Suppressor macrophage treated with lipopolysaccharide for 1 hour (primary cell): ENCODE data around the gene DHRS4.
"Not testable (repeated sequence)": the region's sequence is repeated elsewhere in the genome, so short reads cannot be mapped to it uniquely, and the experiment has no call there.

Experiments used
- DNase-seq, 3 donors: peaks; one replicate each; pipeline ENCODE4 v3.0.0-alpha.2; 2020 to 2022

The DHRS4 gene

DNA sequence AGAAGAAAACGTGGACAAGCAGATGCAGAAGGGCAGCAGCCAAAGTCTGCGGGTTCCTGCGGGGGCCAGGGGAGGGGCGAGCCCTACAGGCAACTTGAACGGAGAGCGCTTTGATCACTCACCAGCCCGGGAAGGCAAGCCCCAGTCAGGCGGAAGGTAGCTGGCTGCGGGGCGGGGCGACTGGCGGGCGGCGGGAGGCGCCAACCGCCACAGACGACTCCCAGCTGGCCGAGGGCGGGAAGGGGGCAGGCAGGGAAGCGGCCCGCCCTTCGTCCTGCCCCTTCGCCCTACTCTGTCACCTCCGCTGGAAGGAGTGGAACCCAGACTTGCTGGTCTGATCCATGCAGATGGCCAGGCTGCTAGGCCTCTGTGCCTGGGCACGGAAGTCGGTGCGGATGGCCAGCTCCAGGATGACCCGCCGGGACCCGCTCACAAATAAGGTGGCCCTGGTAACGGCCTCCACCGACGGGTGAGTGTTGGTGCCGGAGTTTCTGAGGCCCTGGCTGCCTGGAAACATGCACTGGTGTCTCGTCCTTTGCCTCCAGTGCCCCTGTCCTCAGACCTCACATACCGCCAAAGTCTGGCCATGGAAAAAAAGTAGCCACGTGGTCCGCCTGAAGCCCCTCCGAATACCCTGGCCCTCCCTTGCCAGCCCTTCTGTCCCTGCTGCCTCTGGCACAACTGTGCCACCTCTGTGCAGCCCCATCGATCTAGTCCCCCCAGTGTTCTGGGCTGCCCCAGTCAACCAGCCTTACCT, 35.2 kb downstream of the DHRS4 start, which contains the start of gene DHRS4L2:
Gene DHRS4L2, plus strand, starts transcription at position 323 of the 757 bp plus-strand sequence. Its CDS starts 19 bp downstream, at position 342.
- DNase-seq, result peak; percentile 90 to 96 (median 93)

GRCh38 chr14:23989734-23990445, 36.3 kb downstream of the DHRS4 start:
- not testable (repeated sequence) for DNase-seq

DNA sequence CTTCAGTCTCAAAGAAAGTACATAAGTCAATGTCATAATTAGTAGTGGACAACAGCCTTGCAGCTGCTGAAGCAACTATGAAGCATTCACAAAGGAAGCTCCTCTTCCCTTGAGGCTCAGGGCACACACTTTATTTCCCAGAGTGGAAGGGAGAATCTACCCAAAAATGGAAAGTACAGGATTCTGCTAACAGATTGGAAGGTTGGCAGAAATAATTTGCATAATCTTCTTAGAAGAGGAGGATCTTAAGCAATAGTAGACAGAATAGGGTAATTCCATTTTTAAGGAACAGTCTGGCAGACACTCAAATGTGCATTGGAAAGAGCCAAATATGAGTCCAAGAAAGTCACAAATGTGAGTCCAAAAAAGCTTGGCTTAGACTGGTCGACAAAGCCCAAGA, 37.4 kb downstream of the DHRS4 start:
- peak; percentile 74 to 92 (median 86) for DNase-seq

- DNase-seq, result not testable (repeated sequence)
Observed at GRCh38 chr14:23993042-23993441, 39.5 kb downstream of the DHRS4 start.

- DNase-seq, result not testable (repeated sequence)
Observed at GRCh38 chr14:23996009-23996408, 42.4 kb downstream of the DHRS4 start.

GRCh38 chr14:23996825-23997224, 43.3 kb downstream of the DHRS4 start:
- DNase-seq, result not testable (repeated sequence)

- not testable (repeated sequence) for DNase-seq
Observed at GRCh38 chr14:23999640-24000039, 46.1 kb downstream of the DHRS4 start.

DNA sequence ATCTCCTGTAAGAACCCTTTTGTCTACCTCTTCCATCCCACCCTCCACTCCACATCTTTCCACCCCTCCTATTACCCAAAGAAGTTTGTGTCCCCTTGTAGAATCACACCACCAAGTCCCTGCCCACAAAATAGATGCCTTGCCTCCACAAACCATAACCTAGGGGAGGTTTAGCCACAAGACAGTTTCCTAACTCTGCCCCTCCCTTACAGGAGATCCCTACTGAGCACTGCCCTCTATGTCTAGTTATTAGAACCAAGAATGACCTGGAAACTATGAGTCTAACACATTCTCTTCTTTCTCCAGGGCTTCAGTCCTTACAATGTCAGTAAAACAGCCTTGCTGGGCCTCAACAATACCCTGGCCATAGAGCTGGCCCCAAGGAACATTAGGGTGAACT, 47.5 kb downstream of the DHRS4 start:
- not testable (repeated sequence) for DNase-seq

DNA sequence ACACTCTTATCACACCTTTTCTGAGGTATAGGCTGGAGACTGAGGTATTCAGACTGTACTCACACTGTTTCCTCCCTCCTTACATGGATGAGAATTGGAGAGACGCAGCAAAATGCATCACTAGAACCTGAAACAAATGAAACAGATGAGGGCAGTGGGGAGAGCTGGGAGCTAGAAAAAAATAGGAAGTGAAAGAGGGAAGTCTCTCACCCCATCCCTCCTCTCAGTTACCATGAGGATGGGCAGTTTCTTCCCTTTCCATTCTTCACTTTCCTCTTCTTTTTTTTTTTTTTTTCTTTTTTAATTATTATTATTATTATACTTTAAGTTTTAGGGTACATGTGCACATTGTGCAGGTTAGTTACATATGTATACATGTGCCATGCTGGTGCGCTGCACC, 48.1 kb downstream of the DHRS4 start:
- peak in 2 of 3 donors; percentile 54 to 56 for DNase-seq

GRCh38 chr14:24006471-24006816, 52.9 kb downstream of the DHRS4 start:
- DNase-seq, result not testable (repeated sequence)

DNA sequence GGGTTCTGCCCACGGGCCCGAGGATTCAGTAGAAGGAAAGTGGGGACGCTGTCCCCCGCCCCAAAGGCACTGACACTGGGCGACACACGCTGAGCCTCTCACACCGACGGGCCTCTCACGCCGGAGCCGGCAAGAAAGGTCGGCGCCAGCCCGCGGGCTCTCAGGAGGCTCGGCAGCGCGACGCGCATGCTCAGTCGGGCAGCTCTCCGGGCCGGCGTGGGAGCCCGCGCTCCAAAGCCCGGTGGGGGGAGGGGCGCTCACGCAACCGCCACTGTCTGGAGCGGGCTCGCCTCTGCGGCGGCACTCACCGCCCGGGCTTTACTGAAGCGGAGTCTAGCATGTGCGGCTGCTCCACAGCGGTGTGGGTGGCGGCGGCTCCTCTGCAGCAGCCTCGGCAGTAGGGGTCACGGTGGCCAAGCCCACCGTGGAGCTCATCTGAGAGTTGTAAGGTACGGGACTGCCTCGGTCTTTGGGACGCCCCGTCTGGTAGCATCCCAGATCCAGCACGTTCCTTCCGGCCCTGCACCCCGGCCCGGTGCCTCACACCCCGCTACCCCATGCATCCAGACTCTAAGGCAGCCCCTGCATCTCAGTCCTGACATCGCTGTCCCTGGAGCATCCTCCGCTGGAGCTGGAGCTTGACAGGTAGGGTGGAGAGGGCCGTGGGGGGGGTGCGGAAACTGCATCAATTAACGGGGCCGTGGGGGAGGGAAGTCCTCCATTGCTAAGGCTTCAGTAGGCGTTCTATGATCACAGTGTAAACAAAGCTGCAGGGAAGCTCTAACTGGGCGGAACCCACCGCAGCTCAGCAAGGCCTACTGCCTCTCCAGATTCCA, 53.5 kb downstream of the DHRS4 start:
- peak in 2 of 3 donors; percentile 25 to 65 for DNase-seq

- no peak for DNase-seq
Observed at GRCh38 chr14:24011051-24011450, 57.5 kb downstream of the DHRS4 start.

GRCh38 chr14:24012726-24013273, 59.2 kb downstream of the DHRS4 start:
- DNase-seq, result not testable (repeated sequence)

GRCh38 chr14:24013654-24014514, 60.3 kb downstream of the DHRS4 start:
- peak; percentile 70 to 86 (median 76) for DNase-seq

GRCh38 chr14:24015745-24016144, 62.2 kb downstream of the DHRS4 start:
- DNase-seq, result not testable (repeated sequence)
